Measurements from ENCODE around the gene STIP1.
A peak's percentile ranks its signal among the peaks of the same experiment; 100 is the strongest.

STIP1 gene

GRCh38 chr11:64233913-64234586 is 48.1 kb downstream of the STIP1 start, which contains the start of gene VEGFB:
Gene VEGFB (plus strand): TSS chr11:64234584. CDS start chr11:64234834, 250 bp downstream.
- no peaks in the 10 kb centered on the region for H3K9me2 ChIP-seq (replicated peaks; ENCODE audit: insufficient read depth, low read length)
- peak; percentile 63 for DNase-seq

GRCh38 chr11:64234647-64235379 is 48.8 kb downstream of the STIP1 start:
- DNase-seq, result peak; percentile 60
- Histone ChIP-seq H4K20me1 (ENCODE audit: insufficient read depth, low read length) (no peaks in the 10 kb centered on the region), H3K27me3 (replicated peaks; ENCODE audit: insufficient read depth, low read length) (no peaks in the 10 kb centered on the region), H3F3A (ENCODE audit: insufficient read depth, low read length) (peaks cover 20% of the 10 kb centered on the region), H3K4me2 (ENCODE audit: low read depth, low read length) (peak overlapping the region; percentile 88), H3K9ac (ENCODE audit: low read length) (peak overlapping the region; percentile 46; the same call in 1 of the 2 replicates), H3K79me2 (ENCODE audit: low read length) (peaks cover 18% of the 10 kb centered on the region), H3K4me1 (ENCODE audit: low read length) (peaks cover 10% of the 10 kb centered on the region), H3K9me2 (replicated peaks; ENCODE audit: insufficient read depth, low read length) (no peaks in the 10 kb centered on the region), H2AFZ (ENCODE audit: low read length) (peak overlapping the region; percentile 35), H3K4me3 (ENCODE audit: low read length) (peak overlapping the region; percentile 73), H3K36me3 (replicated peaks; ENCODE audit: insufficient read depth, low read length) (no peaks in the 10 kb centered on the region), H3K27ac (ENCODE audit: low read length) (no peak overlapping the region), H3K9me3 (replicated peaks; ENCODE audit: insufficient read depth, low read length) (no peaks in the 10 kb centered on the region)
- no peak for TF ChIP-seq CTCF (IDR thresholded peaks at IDR 0.05; ENCODE audit: low read length)
- TF ChIP-seq EZH2phosphoT487 (IDR thresholded peaks at IDR 0.05; ENCODE audit: low read length), result no peak

More at GRCh38 chr11:64233913-64234586, 48.1 kb downstream of the STIP1 start, which contains the start of gene VEGFB:
- Histone ChIP-seq H3K4me2 (ENCODE audit: low read depth, low read length) (peak within 1 kb of the TSS; percentile 90), H3K27me3 (replicated peaks; ENCODE audit: insufficient read depth, low read length) (no peaks in the 10 kb centered on the region), H3K36me3 (replicated peaks; ENCODE audit: insufficient read depth, low read length) (no peaks in the 10 kb centered on the region), H3K4me3 (ENCODE audit: low read length) (peak within 1 kb of the TSS; percentile 73), H3K9me3 (replicated peaks; ENCODE audit: insufficient read depth, low read length) (no peaks in the 10 kb centered on the region), H2AFZ (ENCODE audit: low read length) (peak within 1 kb of the TSS; percentile 69), H3K4me1 (ENCODE audit: low read length) (peaks cover 7% of the 10 kb centered on the region), H3K79me2 (ENCODE audit: low read length) (peaks cover 18% of the 10 kb centered on the region), H4K20me1 (ENCODE audit: insufficient read depth, low read length) (no peaks in the 10 kb centered on the region), H3F3A (ENCODE audit: insufficient read depth, low read length) (peaks cover 16% of the 10 kb centered on the region), H3K27ac (ENCODE audit: low read length) (no peak within 1 kb of the TSS), H3K9ac (ENCODE audit: low read length) (peak within 1 kb of the TSS; percentile 46; the same call in 1 of the 2 replicates)
- no peak for TF ChIP-seq EZH2phosphoT487 (IDR thresholded peaks at IDR 0.05; ENCODE audit: low read length)
- no peak for TF ChIP-seq CTCF (IDR thresholded peaks at IDR 0.05; ENCODE audit: low read length)
- no peak for TF ChIP-seq EZH2 (optimal IDR thresholded peaks at IDR 0.05; ENCODE audit: low read depth, low read length)

GRCh38 chr11:64235437-64236161 is 49.6 kb downstream of the STIP1 start:
- Histone ChIP-seq H3K79me2 (ENCODE audit: low read length) (peaks cover 18% of the 10 kb centered on the region), H3K27me3 (replicated peaks; ENCODE audit: insufficient read depth, low read length) (no peaks in the 10 kb centered on the region), H3K27ac (ENCODE audit: low read length) (no peak overlapping the region), H2AFZ (ENCODE audit: low read length) (no peak overlapping the region), H3K9ac (ENCODE audit: low read length) (peak overlapping the region; percentile 46; the same call in 1 of the 2 replicates), H3K9me3 (replicated peaks; ENCODE audit: insufficient read depth, low read length) (no peaks in the 10 kb centered on the region), H3K4me3 (ENCODE audit: low read length) (peak overlapping the region; percentile 73), H3K4me2 (ENCODE audit: low read depth, low read length) (peak overlapping the region; percentile 88), H3K36me3 (replicated peaks; ENCODE audit: insufficient read depth, low read length) (no peaks in the 10 kb centered on the region), H4K20me1 (ENCODE audit: insufficient read depth, low read length) (no peaks in the 10 kb centered on the region), H3K9me2 (replicated peaks; ENCODE audit: insufficient read depth, low read length) (no peaks in the 10 kb centered on the region), H3K4me1 (ENCODE audit: low read length) (peaks cover 16% of the 10 kb centered on the region), H3F3A (ENCODE audit: insufficient read depth, low read length) (peaks cover 23% of the 10 kb centered on the region)
- DNase-seq, result no peak
- TF ChIP-seq EZH2phosphoT487 (IDR thresholded peaks at IDR 0.05; ENCODE audit: low read length), result no peak

Data from MM.1S (cell line).